ENCODE results near the gene TPK1. TPM values are rescaled to one million over a fixed set of nuclear protein-coding genes. Genes with fewer than 3 reads are reported as not detected.

Gene TPK1
- polyA plus RNA-seq, 2 of the 4 experiments (the other 2 are of a cell fraction) = 1.4 to 2.5 TPM

DNA sequence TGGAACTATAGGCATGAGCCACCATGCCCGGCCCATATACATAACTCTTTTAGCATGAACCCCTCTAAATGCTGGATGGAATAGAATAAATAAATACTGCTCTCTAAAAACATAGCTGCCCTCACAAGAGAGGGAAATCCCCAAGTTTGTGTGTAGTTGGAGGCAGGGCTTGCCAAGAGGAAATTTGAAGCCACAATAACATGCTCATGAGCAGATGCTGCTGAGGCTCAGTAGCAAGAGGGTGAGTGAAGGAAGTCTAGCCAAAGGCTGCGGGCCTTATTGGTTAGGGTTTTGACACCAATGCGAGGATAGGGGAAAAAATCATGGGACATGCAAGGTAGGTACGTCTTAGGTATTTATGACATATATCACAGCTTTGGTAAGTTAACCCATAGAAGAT lies 17.3 kb downstream of the TPK1 start:
- no peaks in the 10 kb centered on the region for H3K9me3 ChIP-seq
- H3K27ac ChIP-seq = no peak overlapping the region
- ATAC-seq (no peak), FAIRE-seq (no peak), DNase-seq (ENCODE audit: low read depth in 1 of 2, low spot score in 1 of 2) (no peak)
- POLR2A ChIA-PET = no interaction called here
- CTCF ChIA-PET = no interaction called here
- H3K4me3 ChIP-seq = no peak overlapping the region
- no peak for TF ChIP-seq BHLHE40 (IDR thresholded peaks at IDR 0.05; ENCODE audit: low read depth, low read length)
- no peaks in the 10 kb centered on the region for H3K4me1 ChIP-seq
- WGBS (ENCODE audit: missing lambda C conversion rate) = 66% methylated on average over 4 of the region's 4 CpGs
- H3K4me2 ChIP-seq = no peak overlapping the region

DNA sequence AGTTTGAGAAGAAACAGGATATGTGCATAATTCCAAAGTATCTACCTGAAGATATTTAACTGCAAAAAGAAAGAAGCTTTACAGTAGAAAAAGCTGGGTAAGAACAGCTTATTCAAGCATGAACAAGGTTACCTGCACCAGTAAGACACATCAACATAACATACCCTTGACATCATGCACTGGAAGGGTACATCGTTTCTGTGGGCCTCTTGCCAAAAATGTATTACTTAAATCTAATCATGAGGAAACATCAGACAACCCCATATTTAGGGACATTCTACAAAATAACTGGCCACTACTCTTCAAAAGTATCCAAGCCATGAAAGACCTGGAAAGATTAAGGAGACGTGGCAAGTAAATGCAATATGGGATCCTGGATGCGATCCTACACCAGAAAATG lies 18.9 kb downstream of the TPK1 start:
- POLR2A ChIA-PET = no interaction called here
- no peak for TF ChIP-seq ESRRA (IDR thresholded peaks at IDR 0.05; ENCODE audit: borderline replicate concordance, low read length)
- no peak for TF ChIP-seq ZFP36 (IDR thresholded peaks at IDR 0.05; ENCODE audit: borderline replicate concordance, partially characterized antibody)
- TF ChIP-seq, protein P1, sequence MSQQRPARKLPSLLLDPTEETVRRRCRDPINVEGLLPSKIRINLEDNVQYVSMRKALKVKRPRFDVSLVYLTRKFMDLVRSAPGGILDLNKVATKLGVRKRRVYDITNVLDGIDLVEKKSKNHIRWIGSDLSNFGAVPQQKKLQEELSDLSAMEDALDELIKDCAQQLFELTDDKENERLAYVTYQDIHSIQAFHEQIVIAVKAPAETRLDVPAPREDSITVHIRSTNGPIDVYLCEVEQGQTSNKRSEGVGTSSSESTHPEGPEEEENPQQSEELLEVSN (IDR thresholded peaks at IDR 0.05; ENCODE audit: borderline replicate concordance, low read depth) = no peak
- no peak for TF ChIP-seq FOXS1 (CRISPR knock-in tag; IDR thresholded peaks at IDR 0.05)
- no peak for TF ChIP-seq KDM5A (IDR thresholded peaks at IDR 0.05)
- Histone ChIP-seq H3K9me3 (no peaks in the 10 kb centered on the region), H3K27ac (no peak overlapping the region), H3K4me1 (no peaks in the 10 kb centered on the region), H3K4me3 (no peak overlapping the region), H3K4me2 (no peak overlapping the region)
- ATAC-seq (no peak), FAIRE-seq (no peak), DNase-seq (ENCODE audit: low read depth in 1 of 2, low spot score in 1 of 2) (no peak)
- CTCF ChIA-PET = no interaction called here
- WGBS (ENCODE audit: missing lambda C conversion rate) = 70% methylated on average over 3 of the region's 3 CpGs

DNA sequence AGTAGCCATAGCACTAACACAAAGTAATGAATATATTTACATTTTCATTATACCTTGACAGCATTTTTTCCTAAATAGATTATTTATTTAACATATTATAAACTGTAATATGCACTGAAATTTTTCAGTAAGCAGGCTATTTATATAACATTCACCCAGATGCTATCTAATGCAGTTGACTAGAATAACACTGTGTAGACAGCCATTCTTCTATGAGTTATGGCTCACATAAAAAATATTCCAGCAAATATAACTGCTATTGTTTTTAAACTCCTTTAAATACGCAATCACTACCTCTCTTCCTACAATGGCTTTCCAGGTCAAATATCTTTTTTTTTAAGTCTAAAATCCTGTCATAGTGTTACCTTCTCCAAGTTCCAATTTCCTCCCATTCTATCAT lies 21.6 kb downstream of the TPK1 start:
- Histone ChIP-seq H3K4me2 (no peak overlapping the region), H3K9me3 (no peaks in the 10 kb centered on the region), H3K4me1 (no peaks in the 10 kb centered on the region), H3K27ac (no peak overlapping the region), H3K4me3 (no peak overlapping the region)
- DNase-seq (ENCODE audit: low read depth in 1 of 2, low spot score in 1 of 2) (no peak), ATAC-seq (no peak), FAIRE-seq (no peak)
- TF ChIP-seq HOXA7 (CRISPR knock-in tag; IDR thresholded peaks at IDR 0.05) (no peak), KDM5A (IDR thresholded peaks at IDR 0.05) (no peak), EHMT2 (IDR thresholded peaks at IDR 0.05; ENCODE audit: low read depth) (no peak), NPAS2 (CRISPR knock-in tag; IDR thresholded peaks at IDR 0.05; ENCODE audit: borderline replicate concordance) (no peak), BHLHE40 (IDR thresholded peaks at IDR 0.05; ENCODE audit: low read depth, low read length) (no peak), NFE2L2 (conservative IDR thresholded peaks at IDR 0.05; ENCODE audit: low read length) (no peak), SMC3 (IDR thresholded peaks at IDR 0.05) (no peak), JUN (IDR thresholded peaks at IDR 0.05) (no peak), FOSB (CRISPR knock-in tag; IDR thresholded peaks at IDR 0.05) (no peak), ZNF302 (CRISPR knock-in tag; IDR thresholded peaks at IDR 0.05) (no peak), SREBF2 (IDR thresholded peaks at IDR 0.05) (no peak), ESRRA (IDR thresholded peaks at IDR 0.05; ENCODE audit: borderline replicate concordance, low read length) (no peak), MAFK (IDR thresholded peaks at IDR 0.05; ENCODE audit: partially characterized antibody) (no peak), TFCP2L1 (CRISPR knock-in tag; IDR thresholded peaks at IDR 0.05) (no peak), KDM1A (IDR thresholded peaks at IDR 0.05; ENCODE audit: low read depth) (no peak), ZC3H11A (IDR thresholded peaks at IDR 0.05) (no peak), RCOR1 (IDR thresholded peaks at IDR 0.05; ENCODE audit: low read depth, low read length) (no peak), CEBPB (IDR thresholded peaks at IDR 0.05) (no peak)
- TF ChIP-seq, protein P2, sequence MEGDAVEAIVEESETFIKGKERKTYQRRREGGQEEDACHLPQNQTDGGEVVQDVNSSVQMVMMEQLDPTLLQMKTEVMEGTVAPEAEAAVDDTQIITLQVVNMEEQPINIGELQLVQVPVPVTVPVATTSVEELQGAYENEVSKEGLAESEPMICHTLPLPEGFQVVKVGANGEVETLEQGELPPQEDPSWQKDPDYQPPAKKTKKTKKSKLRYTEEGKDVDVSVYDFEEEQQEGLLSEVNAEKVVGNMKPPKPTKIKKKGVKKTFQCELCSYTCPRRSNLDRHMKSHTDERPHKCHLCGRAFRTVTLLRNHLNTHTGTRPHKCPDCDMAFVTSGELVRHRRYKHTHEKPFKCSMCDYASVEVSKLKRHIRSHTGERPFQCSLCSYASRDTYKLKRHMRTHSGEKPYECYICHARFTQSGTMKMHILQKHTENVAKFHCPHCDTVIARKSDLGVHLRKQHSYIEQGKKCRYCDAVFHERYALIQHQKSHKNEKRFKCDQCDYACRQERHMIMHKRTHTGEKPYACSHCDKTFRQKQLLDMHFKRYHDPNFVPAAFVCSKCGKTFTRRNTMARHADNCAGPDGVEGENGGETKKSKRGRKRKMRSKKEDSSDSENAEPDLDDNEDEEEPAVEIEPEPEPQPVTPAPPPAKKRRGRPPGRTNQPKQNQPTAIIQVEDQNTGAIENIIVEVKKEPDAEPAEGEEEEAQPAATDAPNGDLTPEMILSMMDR (IDR thresholded peaks at IDR 0.05) = no peak
- TF ChIP-seq, protein P1 (IDR thresholded peaks at IDR 0.05; ENCODE audit: borderline replicate concordance, low read depth) = no peak
- CTCF ChIA-PET = no interaction called here
- POLR2A ChIA-PET = no interaction called here
- WGBS (ENCODE audit: missing lambda C conversion rate) = 74% methylated on average over 1 of the region's 1 CpG
